Measurements from ENCODE around the gene KATNB1. TPM values are rescaled to one million over a fixed set of nuclear protein-coding genes. Genes with fewer than 3 reads are reported as not detected.

The KATNB1 gene
- total RNA-seq, 2 experiments from 2014 or later, result 21.0 to 22.3 TPM

- TF ChIP-seq CTCF (IDR thresholded peaks at IDR 0.05), result no peak
- ChIA-PET CTCF (no interaction called here), POLR2A (no interaction called here)
- H3K9me3 Mint-ChIP-seq, result no peaks in the 10 kb centered on the region
- Histone ChIP-seq H3K27ac (ENCODE audit: low read depth in 1 of 2, low read length in 2 of 2) (no peak overlapping the region), H3K9me3 (ENCODE audit: control insufficient read depth in 1 of 2, insufficient read depth in 1 of 2, low read length in 2 of 2) (no peaks in the 10 kb centered on the region), H3K4me1 (ENCODE audit: insufficient read depth, low read length) (no peaks in the 10 kb centered on the region), H3K36me3 (ENCODE audit: insufficient read depth, low read length) (no peaks in the 10 kb centered on the region), H3K27me3 (ENCODE audit: control insufficient read depth in 1 of 2, insufficient read depth in 2 of 2, low read length in 2 of 2) (no peaks in the 10 kb centered on the region), H3K4me3 (ENCODE audit: low read length) (no peak overlapping the region)
- no peaks in the 10 kb centered on the region for H3K36me3 Mint-ChIP-seq (ENCODE audit: low read depth)
- H3K4me1 Mint-ChIP-seq (ENCODE audit: low read depth), result no peaks in the 10 kb centered on the region
- no peaks in the 10 kb centered on the region for H3K27me3 Mint-ChIP-seq
- intact Hi-C loops (cut with DNase I, micrococcal nuclease), result no loop called here
- no peak for DNase-seq
- H3K27ac Mint-ChIP-seq, result no peak overlapping the region
- H3K4me3 Mint-ChIP-seq, result no peak overlapping the region
- ATAC-seq (ENCODE audit: poor library complexity), result no peak
Observed at GRCh38 chr16:57783116-57783515, 47.5 kb downstream of the KATNB1 start.

GRCh38 chr16:57783883-57784282 is 48.3 kb downstream of the KATNB1 start:
- Mint-ChIP-seq H3K27ac (no peak overlapping the region), H3K9me3 (no peaks in the 10 kb centered on the region), H3K27me3 (no peaks in the 10 kb centered on the region), H3K36me3 (ENCODE audit: low read depth) (no peaks in the 10 kb centered on the region), H3K4me1 (ENCODE audit: low read depth) (no peaks in the 10 kb centered on the region), H3K4me3 (no peak overlapping the region)
- no peaks in the 10 kb centered on the region for H3K4me1 ChIP-seq (ENCODE audit: insufficient read depth, low read length)
- POLR2A ChIA-PET, result no interaction called here
- H3K27ac ChIP-seq (ENCODE audit: low read depth in 1 of 2, low read length in 2 of 2), result no peak overlapping the region
- ATAC-seq (ENCODE audit: poor library complexity) (no peak), DNase-seq (no peak)
- no peaks in the 10 kb centered on the region for H3K9me3 ChIP-seq (ENCODE audit: control insufficient read depth in 1 of 2, insufficient read depth in 1 of 2, low read length in 2 of 2)
- H3K36me3 ChIP-seq (ENCODE audit: insufficient read depth, low read length), result no peaks in the 10 kb centered on the region
- intact Hi-C loops (cut with DNase I, micrococcal nuclease), result no loop called here
- CTCF ChIA-PET, result no interaction called here
- TF ChIP-seq CTCF (IDR thresholded peaks at IDR 0.05), result no peak
- H3K27me3 ChIP-seq (ENCODE audit: control insufficient read depth in 1 of 2, insufficient read depth in 2 of 2, low read length in 2 of 2), result no peaks in the 10 kb centered on the region
- no peak overlapping the region for H3K4me3 ChIP-seq (ENCODE audit: low read length)

GRCh38 chr16:57784334-57784733 is 48.8 kb downstream of the KATNB1 start:
- Mint-ChIP-seq H3K9me3 (no peaks in the 10 kb centered on the region), H3K4me1 (ENCODE audit: low read depth) (no peaks in the 10 kb centered on the region), H3K4me3 (no peak overlapping the region), H3K27me3 (no peaks in the 10 kb centered on the region), H3K36me3 (ENCODE audit: low read depth) (no peaks in the 10 kb centered on the region), H3K27ac (no peak overlapping the region)
- H3K27me3 ChIP-seq (ENCODE audit: control insufficient read depth in 1 of 2, insufficient read depth in 2 of 2, low read length in 2 of 2), result no peaks in the 10 kb centered on the region
- ChIA-PET CTCF (no interaction called here), POLR2A (no interaction called here)
- H3K36me3 ChIP-seq (ENCODE audit: insufficient read depth, low read length), result no peaks in the 10 kb centered on the region
- DNase-seq (no peak), ATAC-seq (ENCODE audit: poor library complexity) (no peak)
- H3K4me3 ChIP-seq (ENCODE audit: low read length), result no peak overlapping the region
- H3K9me3 ChIP-seq (ENCODE audit: control insufficient read depth in 1 of 2, insufficient read depth in 1 of 2, low read length in 2 of 2), result no peaks in the 10 kb centered on the region
- intact Hi-C loops (cut with DNase I, micrococcal nuclease), result no loop called here
- no peak for TF ChIP-seq CTCF (IDR thresholded peaks at IDR 0.05)
- no peaks in the 10 kb centered on the region for H3K4me1 ChIP-seq (ENCODE audit: insufficient read depth, low read length)
- H3K27ac ChIP-seq (ENCODE audit: low read depth in 1 of 2, low read length in 2 of 2), result no peak overlapping the region

Data from CD4-positive, alpha-beta T cell (primary cell).